ENCODE data around the gene AFAP1L2.

The AFAP1L2 gene

DNA sequence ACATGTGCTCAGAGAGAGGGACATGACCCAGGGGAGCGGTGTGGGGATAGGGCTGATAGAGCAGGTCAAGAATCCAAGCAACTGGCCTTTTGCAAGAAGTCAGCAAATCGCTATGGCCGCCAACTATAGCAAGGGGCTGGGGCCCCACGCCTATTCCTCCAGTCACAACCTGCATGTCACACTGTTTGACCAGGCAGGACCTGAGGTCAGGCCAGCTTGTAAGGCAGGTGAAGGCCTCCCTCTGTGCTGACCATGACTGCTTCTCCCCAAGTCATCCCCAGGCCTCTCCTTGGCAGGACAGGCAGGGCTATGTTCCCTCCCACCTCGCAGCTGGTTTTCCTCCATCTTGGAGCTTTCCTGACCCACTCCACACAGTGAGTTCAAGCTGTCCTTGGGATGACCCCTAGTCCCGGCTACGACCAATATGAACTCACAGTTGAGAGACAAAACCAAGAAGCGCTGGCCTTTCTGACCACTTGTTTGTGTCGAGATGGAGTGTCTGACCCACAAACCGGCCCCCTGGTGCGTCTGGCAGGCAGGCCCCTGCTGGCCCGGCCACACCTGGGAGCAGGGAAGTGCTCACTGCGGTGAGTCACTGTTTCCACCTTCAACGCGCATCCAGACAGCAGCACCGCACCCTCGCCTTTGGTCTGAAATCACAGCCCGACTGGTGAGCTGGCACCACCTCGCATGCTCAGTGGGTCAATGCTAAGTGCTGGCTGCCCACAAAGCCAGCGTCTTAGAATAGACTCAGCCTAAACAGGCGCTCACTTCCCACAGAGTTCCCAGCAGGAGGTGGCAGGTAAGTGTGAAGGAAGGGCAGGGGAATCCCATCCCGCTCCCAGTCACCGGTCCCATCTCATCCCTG is 83.8 kb downstream of the AFAP1L2 start:
- Histone ChIP-seq H3K4me2 (ENCODE audit: low read depth, low read length, poor library complexity, severe bottlenecking) (no peak overlapping the region), H3K27ac (ENCODE audit: low read depth, low read length) (no peak overlapping the region), H3F3A (ENCODE audit: insufficient read depth) (no peaks in the 10 kb centered on the region), H3K9me3 (ENCODE audit: insufficient read depth, low read length) (no peaks in the 10 kb centered on the region), H2AFZ (ENCODE audit: low read depth, low read length, severe bottlenecking) (no peak overlapping the region), H3K9me2 (replicated peaks; ENCODE audit: insufficient read depth, low read length) (no peaks in the 10 kb centered on the region), H4K20me1 (ENCODE audit: low read depth, low read length) (no peaks in the 10 kb centered on the region), H3K27me3 (ENCODE audit: low read length) (no peaks in the 10 kb centered on the region), H3K36me3 (ENCODE audit: low read length) (no peaks in the 10 kb centered on the region), H3K79me2 (ENCODE audit: insufficient read depth, low read length) (no peaks in the 10 kb centered on the region), H3K4me3 (ENCODE audit: insufficient read depth, low read length, poor library complexity, severe bottlenecking) (no peak overlapping the region), H3K9ac (ENCODE audit: low read length) (no peak overlapping the region)
- TF ChIP-seq EZH2phosphoT487 (conservative IDR thresholded peaks at IDR 0.05; ENCODE audit: low read length): no peak
- TF ChIP-seq, protein P1, sequence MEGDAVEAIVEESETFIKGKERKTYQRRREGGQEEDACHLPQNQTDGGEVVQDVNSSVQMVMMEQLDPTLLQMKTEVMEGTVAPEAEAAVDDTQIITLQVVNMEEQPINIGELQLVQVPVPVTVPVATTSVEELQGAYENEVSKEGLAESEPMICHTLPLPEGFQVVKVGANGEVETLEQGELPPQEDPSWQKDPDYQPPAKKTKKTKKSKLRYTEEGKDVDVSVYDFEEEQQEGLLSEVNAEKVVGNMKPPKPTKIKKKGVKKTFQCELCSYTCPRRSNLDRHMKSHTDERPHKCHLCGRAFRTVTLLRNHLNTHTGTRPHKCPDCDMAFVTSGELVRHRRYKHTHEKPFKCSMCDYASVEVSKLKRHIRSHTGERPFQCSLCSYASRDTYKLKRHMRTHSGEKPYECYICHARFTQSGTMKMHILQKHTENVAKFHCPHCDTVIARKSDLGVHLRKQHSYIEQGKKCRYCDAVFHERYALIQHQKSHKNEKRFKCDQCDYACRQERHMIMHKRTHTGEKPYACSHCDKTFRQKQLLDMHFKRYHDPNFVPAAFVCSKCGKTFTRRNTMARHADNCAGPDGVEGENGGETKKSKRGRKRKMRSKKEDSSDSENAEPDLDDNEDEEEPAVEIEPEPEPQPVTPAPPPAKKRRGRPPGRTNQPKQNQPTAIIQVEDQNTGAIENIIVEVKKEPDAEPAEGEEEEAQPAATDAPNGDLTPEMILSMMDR (IDR thresholded peaks at IDR 0.05; ENCODE audit: insufficient read depth, low read length, poor library complexity, severe bottlenecking): no peak

GRCh38 chr10:114319406-114320248 is 84.7 kb downstream of the AFAP1L2 start:
- Histone ChIP-seq H3K79me2 (ENCODE audit: insufficient read depth, low read length) (no peaks in the 10 kb centered on the region), H3K9ac (ENCODE audit: low read length) (no peak overlapping the region), H3K27ac (ENCODE audit: low read depth, low read length) (no peak overlapping the region), H3K4me3 (ENCODE audit: insufficient read depth, low read length, poor library complexity, severe bottlenecking) (no peak overlapping the region), H2AFZ (ENCODE audit: low read depth, low read length, severe bottlenecking) (no peak overlapping the region), H3K9me2 (replicated peaks; ENCODE audit: insufficient read depth, low read length) (no peaks in the 10 kb centered on the region), H3K36me3 (ENCODE audit: low read length) (no peaks in the 10 kb centered on the region), H3K9me3 (ENCODE audit: insufficient read depth, low read length) (no peaks in the 10 kb centered on the region), H3K4me2 (ENCODE audit: low read depth, low read length, poor library complexity, severe bottlenecking) (no peak overlapping the region), H3K27me3 (ENCODE audit: low read length) (no peaks in the 10 kb centered on the region), H4K20me1 (ENCODE audit: low read depth, low read length) (no peaks in the 10 kb centered on the region), H3F3A (ENCODE audit: insufficient read depth) (no peaks in the 10 kb centered on the region)
- TF ChIP-seq, protein P1 (IDR thresholded peaks at IDR 0.05; ENCODE audit: insufficient read depth, low read length, poor library complexity, severe bottlenecking): no peak
- no peak for TF ChIP-seq EZH2phosphoT487 (conservative IDR thresholded peaks at IDR 0.05; ENCODE audit: low read length)

DNA sequence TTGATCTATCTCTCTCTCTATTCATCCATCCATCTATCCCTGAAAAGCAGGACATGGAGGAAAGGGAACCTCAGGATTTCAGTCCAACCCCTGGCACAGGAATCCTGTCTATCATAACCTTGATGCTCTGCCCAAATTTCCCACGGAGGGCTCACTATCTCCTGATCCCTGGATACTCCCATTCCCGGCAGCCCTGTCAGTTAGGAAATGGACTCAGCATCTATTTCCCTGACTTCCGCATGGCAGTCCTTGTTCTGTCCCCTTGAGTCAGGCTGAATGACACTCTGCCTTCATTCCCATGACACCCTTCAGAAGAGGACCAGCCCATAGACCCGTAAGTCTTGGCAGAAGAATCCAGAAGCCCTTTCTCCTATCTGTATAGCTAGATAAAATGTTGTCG is 87.6 kb downstream of the AFAP1L2 start:
- Histone ChIP-seq H3F3A (ENCODE audit: insufficient read depth) (no peaks in the 10 kb centered on the region), H3K36me3 (ENCODE audit: low read length) (no peaks in the 10 kb centered on the region), H3K27me3 (ENCODE audit: low read length) (no peaks in the 10 kb centered on the region), H3K9me2 (replicated peaks; ENCODE audit: insufficient read depth, low read length) (no peaks in the 10 kb centered on the region), H3K9me3 (ENCODE audit: insufficient read depth, low read length) (no peaks in the 10 kb centered on the region), H4K20me1 (ENCODE audit: low read depth, low read length) (no peaks in the 10 kb centered on the region), H3K79me2 (ENCODE audit: insufficient read depth, low read length) (no peaks in the 10 kb centered on the region), H3K9ac (ENCODE audit: low read length) (no peak overlapping the region), H2AFZ (ENCODE audit: low read depth, low read length, severe bottlenecking) (no peak overlapping the region), H3K4me3 (ENCODE audit: insufficient read depth, low read length, poor library complexity, severe bottlenecking) (no peak overlapping the region), H3K4me2 (ENCODE audit: low read depth, low read length, poor library complexity, severe bottlenecking) (no peak overlapping the region), H3K27ac (ENCODE audit: low read depth, low read length) (no peak overlapping the region)
- TF ChIP-seq EZH2phosphoT487 (conservative IDR thresholded peaks at IDR 0.05; ENCODE audit: low read length): no peak
- TF ChIP-seq, protein P1 (IDR thresholded peaks at IDR 0.05; ENCODE audit: insufficient read depth, low read length, poor library complexity, severe bottlenecking): no peak

Measured in SU-DHL-6 (cell line).